MCF 10A (cell line): ENCODE data around the gene TERT. TPM values are rescaled to one million over a fixed set of nuclear protein-coding genes. Genes with fewer than 3 reads are reported as not detected.

Experiments
- BruUV-seq: library from RNA; stranded (reverse); fragments of 400-500 nt; replicated peaks from 2 replicates; lab custom pipeline; 2021; lab: Mats Ljungman, UMichigan
- CTCF ChIA-PET: fragments of 300-600 bp; sonication (Branson Sonifier 250); formaldehyde crosslinking; extraction: SDS; loops from one replicate; lab custom pipeline; 2021; ENCODE audit warnings: antibody characterized with exemption, inconsistent platforms; lab: Yijun Ruan, JAX
- POLR2A ChIA-PET: fragments of 300-600, 350-650 bp; sonication (Branson Sonifier 250); formaldehyde crosslinking; extraction: SDS; loops from one replicate; lab custom pipeline; 2020; ENCODE audit warnings: antibody characterized with exemption, inconsistent platforms; lab: Yijun Ruan, JAX
- DNase-seq: peaks from one replicate; pipeline ENCODE4 v3.0.0-alpha.2; 2018; ENCODE audit not compliant: unreplicated experiment
- H3K27ac Mint-ChIP-seq: one replicate; pipeline ENCODE4 v1.8.0; 2022; ENCODE audit warnings: mild to moderate bottlenecking, low read depth, mixed read lengths; ENCODE audit not compliant: unreplicated experiment
- H3K27me3 Mint-ChIP-seq: one replicate; pipeline ENCODE4 v1.8.0; 2022; ENCODE audit warnings: mixed read lengths; ENCODE audit not compliant: insufficient read depth, unreplicated experiment
- H3K36me3 Mint-ChIP-seq: one replicate; pipeline ENCODE4 v1.8.0; 2022; ENCODE audit warnings: mild to moderate bottlenecking, moderate library complexity, mixed read lengths; ENCODE audit not compliant: insufficient read depth, unreplicated experiment
- H3K4me1 Mint-ChIP-seq: one replicate; pipeline ENCODE4 v1.8.0; 2022; ENCODE audit warnings: mixed read lengths; ENCODE audit not compliant: insufficient read depth, unreplicated experiment
- H3K4me3 Mint-ChIP-seq: one replicate; pipeline ENCODE4 v1.8.0; 2022; ENCODE audit warnings: mild to moderate bottlenecking, moderate library complexity, mixed read lengths; ENCODE audit not compliant: unreplicated experiment
- H3K9me3 Mint-ChIP-seq: one replicate; pipeline ENCODE4 v1.8.0; 2022; ENCODE audit warnings: mixed read lengths; ENCODE audit not compliant: unreplicated experiment
- CTCF ChIP-seq: fragments of 200-600 bp; IDR thresholded peaks from one replicate; pipeline ENCODE4 v1.8.0; 2022; ENCODE audit warnings: antibody characterized with exemption, mild to moderate bottlenecking; ENCODE audit not compliant: unreplicated experiment
- intact Hi-C: fragments of 100-400 bp; cut with micrococcal nuclease; formaldehyde crosslinking; loops from 2 replicates; pipeline ENCODE4 v1.14.1; 2022
- total RNA-seq: library from RNA; stranded (reverse); gene quantifications from 2 replicates; pipeline ENCODE4 v1.2.3, GENCODE V29; 2022

The TERT gene
- total RNA-seq, 1 experiment from 2014 or later: 0.16 TPM

DNA sequence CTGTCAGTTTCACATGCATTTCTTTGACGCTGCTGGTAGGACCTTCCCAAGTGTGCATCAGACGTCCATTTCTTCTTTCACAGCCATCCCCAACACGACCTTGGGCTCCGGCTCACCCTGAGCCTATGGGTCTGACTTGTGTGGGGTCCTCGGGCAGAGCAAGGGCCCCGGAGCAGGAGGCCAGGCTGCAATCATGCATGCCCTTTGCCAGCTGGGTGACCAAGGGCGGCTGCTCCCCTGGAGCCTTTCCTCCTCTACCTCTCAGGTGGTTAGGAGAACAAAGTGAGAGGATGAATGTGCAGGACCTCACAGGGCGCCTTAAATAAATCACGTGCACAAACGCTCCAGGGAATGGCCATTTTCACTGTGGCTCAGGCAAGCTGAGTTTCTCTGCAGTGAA is 33.2 kb downstream of the TERT start:
- Mint-ChIP-seq H3K27me3 (peaks cover 17% of the 10 kb centered on the region), H3K4me3 (no peak overlapping the region), H3K27ac (no peak overlapping the region), H3K36me3 (no peaks in the 10 kb centered on the region), H3K9me3 (peaks cover 7% of the 10 kb centered on the region), H3K4me1 (no peaks in the 10 kb centered on the region)
- BruUV-seq: no TSS peak
- CTCF ChIA-PET: no interaction called here
- TF ChIP-seq CTCF: no peak
- DNase-seq: no peak
- intact Hi-C loops: no loop called here
- POLR2A ChIA-PET: no interaction called here

DNA sequence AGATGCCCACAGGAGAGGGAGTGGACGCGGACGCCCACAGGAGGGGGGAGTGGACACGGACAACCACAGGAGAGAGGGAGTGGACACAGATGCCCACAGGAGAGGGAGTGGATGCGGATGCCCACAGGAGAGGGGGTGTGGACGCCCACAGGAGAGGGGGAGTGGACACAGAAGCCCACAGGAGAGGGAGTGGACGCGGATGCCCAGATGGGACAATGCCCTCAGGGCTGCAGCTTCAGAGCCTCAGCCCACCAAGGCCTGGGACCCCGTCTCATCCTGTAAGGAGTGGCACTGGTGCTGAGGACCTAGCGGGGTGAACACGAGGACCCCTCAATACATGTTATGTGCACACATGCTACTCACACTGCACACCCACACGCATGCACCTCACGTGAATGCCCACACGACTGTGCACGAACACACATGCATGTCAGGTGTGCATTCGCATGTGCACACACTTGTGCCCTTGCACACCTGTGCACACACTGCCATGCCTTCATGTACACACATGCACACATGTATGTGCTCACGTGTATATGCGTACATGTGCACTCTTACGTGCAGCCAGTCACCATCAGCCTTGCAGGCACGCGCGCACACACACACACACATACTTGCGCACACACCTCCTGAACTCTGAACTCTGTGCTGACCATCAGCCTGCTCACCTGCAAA is 34.9 kb downstream of the TERT start:
- Mint-ChIP-seq H3K36me3 (no peaks in the 10 kb centered on the region), H3K4me1 (no peaks in the 10 kb centered on the region), H3K4me3 (no peak overlapping the region), H3K9me3 (peaks cover 7% of the 10 kb centered on the region), H3K27ac (no peak overlapping the region), H3K27me3 (peaks cover 17% of the 10 kb centered on the region)
- no peak for TF ChIP-seq CTCF
- DNase-seq: no peak
- ChIA-PET POLR2A (no interaction called here), CTCF (no interaction called here)
- BruUV-seq: no TSS peak
- intact Hi-C loops: no loop called here

DNA sequence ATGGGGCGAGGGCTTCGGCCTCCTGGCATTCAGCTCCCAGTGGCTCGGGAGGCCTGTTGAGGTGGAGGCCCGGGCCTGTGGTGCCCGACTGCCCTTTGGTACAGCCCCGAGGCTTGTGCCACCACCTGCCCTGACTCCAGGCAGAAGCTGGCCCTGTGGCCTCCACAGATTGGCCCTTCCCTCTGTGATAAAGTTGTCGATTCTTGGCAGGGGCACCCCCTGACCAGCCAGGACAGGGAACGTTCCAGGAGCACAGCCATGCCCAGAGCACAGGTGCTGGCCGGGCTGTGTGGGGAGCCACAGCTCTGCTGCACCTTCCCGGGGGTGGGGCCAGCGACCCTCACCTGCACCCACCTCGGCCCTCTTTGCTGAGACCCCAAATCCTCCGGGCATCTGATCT is 37.0 kb downstream of the TERT start:
- no TSS peak for BruUV-seq
- no peak overlapping the region for H3K4me3 Mint-ChIP-seq
- ChIA-PET POLR2A (no interaction called here), CTCF (no interaction called here)
- peaks cover 14% of the 10 kb centered on the region for H3K27me3 Mint-ChIP-seq
- intact Hi-C loops: no loop called here
- H3K9me3 Mint-ChIP-seq: peaks cover 7% of the 10 kb centered on the region
- no peak overlapping the region for H3K27ac Mint-ChIP-seq
- H3K36me3 Mint-ChIP-seq: no peaks in the 10 kb centered on the region
- H3K4me1 Mint-ChIP-seq: no peaks in the 10 kb centered on the region
- TF ChIP-seq CTCF: no peak
- no peak for DNase-seq

DNA sequence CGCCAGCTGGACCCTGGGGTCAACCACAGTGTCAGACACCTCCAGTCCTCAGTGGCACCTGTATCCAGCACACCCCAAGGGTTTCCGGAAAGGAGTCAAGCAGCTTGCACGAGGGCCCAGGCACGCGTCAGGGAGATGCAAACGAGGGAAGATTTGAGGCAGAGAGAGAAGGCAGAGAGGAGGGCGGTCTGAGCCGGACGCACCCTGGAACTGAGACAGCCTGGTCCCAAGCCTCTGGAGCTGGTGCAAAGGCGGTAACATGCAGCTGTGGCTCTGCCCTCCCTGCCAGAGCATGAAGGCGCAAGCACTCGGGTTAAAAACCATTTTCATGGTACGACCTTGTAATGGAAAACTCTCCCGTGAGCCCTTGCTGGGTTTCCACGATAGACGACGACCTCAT is 37.5 kb downstream of the TERT start:
- Mint-ChIP-seq H3K9me3 (peaks cover 7% of the 10 kb centered on the region), H3K4me3 (no peak overlapping the region), H3K4me1 (no peaks in the 10 kb centered on the region), H3K36me3 (no peaks in the 10 kb centered on the region), H3K27ac (no peak overlapping the region), H3K27me3 (peaks cover 10% of the 10 kb centered on the region)
- ChIA-PET POLR2A (no interaction called here), CTCF (no interaction called here)
- no TSS peak for BruUV-seq
- intact Hi-C loops: no loop called here
- DNase-seq: no peak
- TF ChIP-seq CTCF: no peak
